HepG2 (cell line): Measurements from ENCODE around the gene RNF183. TPM values are rescaled to one million over a fixed set of nuclear protein-coding genes. Genes with fewer than 3 reads are reported as not detected.
A peak's percentile ranks its signal among the peaks of the same experiment; 100 is the strongest.

ENCODE experiments used
- CHD2 ChIP-seq: IDR thresholded peaks from 2 replicates; pipeline ENCODE4 v1.6.1; 2011; ENCODE audit warnings: low read depth, low read length, improper control_type of control experiment
- CREB1 ChIP-seq, 2 experiments: fragments of 450-650 bp in 1 of 2; IDR thresholded peaks; 2 replicates each; pipeline ENCODE4 v1.6.1; 2016 to 2017; ENCODE audit warnings: control low read depth in 1 of 2, mild to moderate bottlenecking in 1 of 2, missing compliant biosample characterization in 1 of 2, missing genetic modification characterization in 1 of 2
- FOSL2 ChIP-seq: sonication (generic); formaldehyde crosslinking; IDR thresholded peaks from 2 replicates; pipeline ENCODE4 v1.4.0; 2020; ENCODE audit warnings: missing genetic modification reagents
- HNRNPH1 ChIP-seq: fragments of 200-400 bp; formaldehyde crosslinking; optimal IDR thresholded peaks from 2 replicates; pipeline ENCODE3; 2017; ENCODE audit warnings: mild to moderate bottlenecking, low read depth, low read length
- HOXA3 ChIP-seq: sonication (generic); formaldehyde crosslinking; IDR thresholded peaks from 2 replicates; pipeline ENCODE4 v1.5.0; 2020; ENCODE audit warnings: missing genetic modification reagents
- MED1 ChIP-seq: sonication (generic); formaldehyde crosslinking; IDR thresholded peaks from 2 replicates; pipeline ENCODE4 v1.4.0; 2020; ENCODE audit warnings: missing genetic modification reagents
- NR2F2 ChIP-seq: IDR thresholded peaks from 2 replicates; pipeline ENCODE4 v1.6.1; 2012; ENCODE audit warnings: low read depth, inconsistent platforms, borderline replicate concordance
- SIX1 ChIP-seq: sonication (generic); formaldehyde crosslinking; IDR thresholded peaks from 2 replicates; pipeline ENCODE4 v1.4.0; 2020; ENCODE audit warnings: missing genetic modification reagents, borderline replicate concordance
- SPEN ChIP-seq: sonication (generic); formaldehyde crosslinking; IDR thresholded peaks from 2 replicates; pipeline ENCODE4 v1.5.1; 2020; ENCODE audit warnings: low read depth, mild to moderate bottlenecking, missing genetic modification reagents
- TBX3 ChIP-seq: fragments of 450-650 bp; IDR thresholded peaks from 2 replicates; pipeline ENCODE4 v1.6.1; 2017; ENCODE audit warnings: antibody characterized with exemption, mild to moderate bottlenecking, inconsistent platforms, borderline replicate concordance
- TEAD2 ChIP-seq: sonication (generic); formaldehyde crosslinking; IDR thresholded peaks from 2 replicates; pipeline ENCODE4 v1.9.0; 2021; ENCODE audit warnings: missing genetic modification reagents
- ZNF30 ChIP-seq: sonication (generic); formaldehyde crosslinking; IDR thresholded peaks from 2 replicates; pipeline ENCODE4 v1.5.0; 2020; ENCODE audit warnings: mild to moderate bottlenecking, missing genetic modification reagents
- ZNF644 ChIP-seq: IDR thresholded peaks from 2 replicates; pipeline ENCODE4 v1.6.1; 2016; ENCODE audit warnings: low read depth
- ZNF749 ChIP-seq: sonication (generic); formaldehyde crosslinking; IDR thresholded peaks from 2 replicates; pipeline ENCODE4 v1.8.0; 2022; ENCODE audit warnings: mild to moderate bottlenecking, missing genetic modification reagents, moderate library complexity, borderline replicate concordance
- ZNF792 ChIP-seq: IDR thresholded peaks from 2 replicates; pipeline ENCODE4 v1.6.1; 2016
- polyA plus RNA-seq, 8 experiments: library from polyadenylated mRNA; depleted of rRNA in 3 of 8; stranded (reverse) in 7 of 8; unstranded in 1 of 8; fragments of >200 nt; fragmentation: Illumina TruSeq in 4 of 8; extraction: Trizol in 4 of 8; gene quantifications; 2 replicates each; pipeline versions ENCODE4 v1.2.1 to v1.2.3, GENCODE V29; 2011 to 2016; ENCODE audit warnings: low read depth in 4 of 8, missing spikeins in 1 of 8, mixed read lengths in 1 of 8; ENCODE audit not compliant: insufficient read depth in 1 of 8
- total RNA-seq, 5 experiments: library from RNA; depleted of rRNA; stranded (reverse); fragments of >200 nt; fragmentation: Illumina TruSeq; extraction: Trizol; gene quantifications; 2 replicates each; pipeline ENCODE4 v1.2.3, GENCODE V29; 2016; ENCODE audit warnings: low read depth in 1 of 5
- TF ChIP-seq, protein P1 (sequence below): IDR thresholded peaks from 2 replicates; pipeline ENCODE4 v1.6.1; 2016; ENCODE audit warnings: missing compliant biosample characterization, missing genetic modification reagents, borderline replicate concordance
- TF ChIP-seq, protein P2 (sequence below): sonication (generic); formaldehyde crosslinking; IDR thresholded peaks from 2 replicates; pipeline ENCODE4 v1.4.0; 2020; ENCODE audit warnings: missing genetic modification reagents
- TF ChIP-seq, protein P3 (sequence below): sonication (generic); formaldehyde crosslinking; IDR thresholded peaks from 2 replicates; pipeline ENCODE4 v1.8.0; 2022; ENCODE audit warnings: missing genetic modification reagents, mild to moderate bottlenecking, inconsistent platforms, borderline replicate concordance
- TF ChIP-seq, protein P4 (sequence below): sonication (generic); formaldehyde crosslinking; IDR thresholded peaks from 2 replicates; pipeline ENCODE4 v1.4.0; 2020; ENCODE audit warnings: missing genetic modification reagents
- TF ChIP-seq, protein P5 (sequence below): sonication (generic); formaldehyde crosslinking; IDR thresholded peaks from 2 replicates; pipeline ENCODE4 v1.4.0; 2020; ENCODE audit warnings: missing genetic modification reagents, low read depth, mild to moderate bottlenecking, borderline replicate concordance

RNF183 gene
- total and polyA plus RNA-seq, 2 of the 13 experiments (the other 11 are each of a cell fraction or from before 2014, with no cell fraction given), result 0.13 to 6.5 TPM

DNA sequence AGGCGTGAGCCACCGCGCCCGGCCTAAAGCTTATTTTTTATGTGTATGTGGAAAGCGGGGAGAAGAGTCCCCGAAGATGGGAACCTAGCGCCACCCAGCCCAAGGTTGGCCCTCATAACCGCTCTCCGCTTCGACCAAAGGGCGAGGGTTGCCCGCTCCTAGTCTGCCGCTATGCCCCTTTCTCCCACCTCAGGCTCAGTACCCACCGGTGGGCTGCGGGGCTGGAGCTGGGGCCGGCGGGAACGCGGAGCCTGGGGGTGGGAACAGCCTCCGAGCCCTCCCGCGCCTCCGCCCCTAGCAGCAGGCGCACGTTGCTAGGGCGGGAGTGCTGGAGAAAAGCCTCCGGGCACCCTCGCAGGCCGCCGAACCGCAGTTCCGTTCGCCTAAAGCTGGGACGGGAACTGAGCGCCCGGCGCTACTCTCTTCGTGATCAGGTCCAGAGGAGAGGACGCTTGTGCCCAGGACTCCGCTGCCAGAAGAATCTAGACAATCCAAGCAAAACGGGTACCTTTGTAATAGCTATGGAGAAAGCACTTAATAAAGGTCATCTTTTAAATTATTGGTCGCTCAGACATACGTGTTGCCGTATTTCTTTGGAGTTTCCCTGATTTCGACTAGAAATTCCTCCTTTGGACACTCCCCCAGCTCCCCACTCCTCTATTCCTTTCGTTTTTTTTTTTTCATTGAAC is 37.0 kb upstream of the RNF183 start, which contains the start of gene WDR31 (continued):
- peak; percentile 81 for TF ChIP-seq MED1 (CRISPR knock-in tag)
- 0 out of 2 replicates have a peak, but pooled peaks have one; percentile 13 for TF ChIP-seq CHD2
- TF ChIP-seq ZNF644, result peak; percentile 43; the same call in 1 of the 2 replicates
- TF ChIP-seq, protein P1, sequence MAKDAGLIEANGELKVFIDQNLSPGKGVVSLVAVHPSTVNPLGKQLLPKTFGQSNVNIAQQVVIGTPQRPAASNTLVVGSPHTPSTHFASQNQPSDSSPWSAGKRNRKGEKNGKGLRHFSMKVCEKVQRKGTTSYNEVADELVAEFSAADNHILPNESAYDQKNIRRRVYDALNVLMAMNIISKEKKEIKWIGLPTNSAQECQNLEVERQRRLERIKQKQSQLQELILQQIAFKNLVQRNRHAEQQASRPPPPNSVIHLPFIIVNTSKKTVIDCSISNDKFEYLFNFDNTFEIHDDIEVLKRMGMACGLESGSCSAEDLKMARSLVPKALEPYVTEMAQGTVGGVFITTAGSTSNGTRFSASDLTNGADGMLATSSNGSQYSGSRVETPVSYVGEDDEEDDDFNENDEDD (CRISPR knock-in tag), result peak; percentile 86
- no peak for TF ChIP-seq HNRNPH1
- TF ChIP-seq ZNF30 (CRISPR knock-in tag), result 0 out of 2 replicates have a peak, but pooled peaks have one; percentile 59
- TF ChIP-seq, protein P2, sequence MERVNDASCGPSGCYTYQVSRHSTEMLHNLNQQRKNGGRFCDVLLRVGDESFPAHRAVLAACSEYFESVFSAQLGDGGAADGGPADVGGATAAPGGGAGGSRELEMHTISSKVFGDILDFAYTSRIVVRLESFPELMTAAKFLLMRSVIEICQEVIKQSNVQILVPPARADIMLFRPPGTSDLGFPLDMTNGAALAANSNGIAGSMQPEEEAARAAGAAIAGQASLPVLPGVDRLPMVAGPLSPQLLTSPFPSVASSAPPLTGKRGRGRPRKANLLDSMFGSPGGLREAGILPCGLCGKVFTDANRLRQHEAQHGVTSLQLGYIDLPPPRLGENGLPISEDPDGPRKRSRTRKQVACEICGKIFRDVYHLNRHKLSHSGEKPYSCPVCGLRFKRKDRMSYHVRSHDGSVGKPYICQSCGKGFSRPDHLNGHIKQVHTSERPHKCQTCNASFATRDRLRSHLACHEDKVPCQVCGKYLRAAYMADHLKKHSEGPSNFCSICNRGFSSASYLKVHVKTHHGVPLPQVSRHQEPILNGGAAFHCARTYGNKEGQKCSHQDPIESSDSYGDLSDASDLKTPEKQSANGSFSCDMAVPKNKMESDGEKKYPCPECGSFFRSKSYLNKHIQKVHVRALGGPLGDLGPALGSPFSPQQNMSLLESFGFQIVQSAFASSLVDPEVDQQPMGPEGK (CRISPR knock-in tag), result peak; percentile 91
- TF ChIP-seq, protein P3, sequence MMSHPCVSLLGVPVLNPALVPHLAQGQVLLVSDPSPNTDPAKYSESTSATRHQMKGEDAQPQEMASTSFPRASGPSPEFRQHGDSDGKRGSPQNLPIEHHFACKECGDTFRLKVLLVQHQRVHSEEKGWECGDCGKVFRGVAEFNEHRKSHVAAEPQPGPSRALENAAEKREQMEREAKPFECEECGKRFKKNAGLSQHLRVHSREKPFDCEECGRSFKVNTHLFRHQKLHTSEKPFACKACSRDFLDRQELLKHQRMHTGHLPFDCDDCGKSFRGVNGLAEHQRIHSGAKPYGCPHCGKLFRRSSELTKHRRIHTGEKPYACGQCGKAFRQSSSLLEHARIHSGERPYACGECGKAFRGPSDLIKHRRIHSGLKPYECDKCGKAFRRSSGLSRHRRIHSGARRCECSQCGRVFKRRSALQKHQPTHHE (CRISPR knock-in tag), result peak; percentile 23; the same call in 1 of the 2 replicates
- TF ChIP-seq, protein P4, sequence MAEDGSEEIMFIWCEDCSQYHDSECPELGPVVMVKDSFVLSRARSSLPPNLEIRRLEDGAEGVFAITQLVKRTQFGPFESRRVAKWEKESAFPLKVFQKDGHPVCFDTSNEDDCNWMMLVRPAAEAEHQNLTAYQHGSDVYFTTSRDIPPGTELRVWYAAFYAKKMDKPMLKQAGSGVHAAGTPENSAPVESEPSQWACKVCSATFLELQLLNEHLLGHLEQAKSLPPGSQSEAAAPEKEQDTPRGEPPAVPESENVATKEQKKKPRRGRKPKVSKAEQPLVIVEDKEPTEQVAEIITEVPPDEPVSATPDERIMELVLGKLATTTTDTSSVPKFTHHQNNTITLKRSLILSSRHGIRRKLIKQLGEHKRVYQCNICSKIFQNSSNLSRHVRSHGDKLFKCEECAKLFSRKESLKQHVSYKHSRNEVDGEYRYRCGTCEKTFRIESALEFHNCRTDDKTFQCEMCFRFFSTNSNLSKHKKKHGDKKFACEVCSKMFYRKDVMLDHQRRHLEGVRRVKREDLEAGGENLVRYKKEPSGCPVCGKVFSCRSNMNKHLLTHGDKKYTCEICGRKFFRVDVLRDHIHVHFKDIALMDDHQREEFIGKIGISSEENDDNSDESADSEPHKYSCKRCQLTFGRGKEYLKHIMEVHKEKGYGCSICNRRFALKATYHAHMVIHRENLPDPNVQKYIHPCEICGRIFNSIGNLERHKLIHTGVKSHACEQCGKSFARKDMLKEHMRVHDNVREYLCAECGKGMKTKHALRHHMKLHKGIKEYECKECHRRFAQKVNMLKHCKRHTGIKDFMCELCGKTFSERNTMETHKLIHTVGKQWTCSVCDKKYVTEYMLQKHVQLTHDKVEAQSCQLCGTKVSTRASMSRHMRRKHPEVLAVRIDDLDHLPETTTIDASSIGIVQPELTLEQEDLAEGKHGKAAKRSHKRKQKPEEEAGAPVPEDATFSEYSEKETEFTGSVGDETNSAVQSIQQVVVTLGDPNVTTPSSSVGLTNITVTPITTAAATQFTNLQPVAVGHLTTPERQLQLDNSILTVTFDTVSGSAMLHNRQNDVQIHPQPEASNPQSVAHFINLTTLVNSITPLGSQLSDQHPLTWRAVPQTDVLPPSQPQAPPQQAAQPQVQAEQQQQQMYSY (CRISPR knock-in tag), result peak; percentile 55; the same call in 1 of the 2 replicates
- peak; percentile 92 for TF ChIP-seq SPEN (CRISPR knock-in tag)
- TF ChIP-seq CREB1 (IDR thresholded peaks at IDR 0.05), result peak; percentile 8; the same call in 1 of the 2 replicates
- peak; percentile 79 for TF ChIP-seq CREB1 (CRISPR knock-in tag; IDR thresholded peaks at IDR 0.05)
- TF ChIP-seq HOXA3, result peak; percentile 91
- TF ChIP-seq ZNF792 (CRISPR knock-in tag), result peak; percentile 91
- no peak for TF ChIP-seq TEAD2
- TF ChIP-seq FOSL2 (CRISPR knock-in tag), result peak; percentile 71
- TF ChIP-seq ZNF749, result peak; percentile 82; the same call in 1 of the 2 replicates
- TF ChIP-seq TBX3, result peak; percentile 31; the same call in 1 of the 2 replicates
- TF ChIP-seq, protein P5, sequence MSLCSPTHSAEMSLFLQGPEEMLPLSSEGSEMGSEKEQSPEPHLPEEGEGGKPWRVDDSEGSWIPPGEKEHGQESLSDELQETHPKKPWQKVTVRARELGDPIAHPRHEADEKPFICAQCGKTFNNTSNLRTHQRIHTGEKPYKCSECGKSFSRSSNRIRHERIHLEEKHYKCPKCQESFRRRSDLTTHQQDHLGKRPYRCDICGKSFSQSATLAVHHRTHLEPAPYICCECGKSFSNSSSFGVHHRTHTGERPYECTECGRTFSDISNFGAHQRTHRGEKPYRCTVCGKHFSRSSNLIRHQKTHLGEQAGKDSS (CRISPR knock-in tag), result peak; percentile 96
- TF ChIP-seq SIX1, result 0 out of 2 replicates have a peak, but pooled peaks have one; percentile 16
- TF ChIP-seq NR2F2, result no peak
